Activated T-helper 9 cell treated with anti-CD3 and anti-CD28 coated beads, Interleukin-2, amount 50 U/mL, for 16 hours (primary cell): ENCODE results near the gene TNFSF15.

Experiments used
- DNase-seq: peaks from one replicate; pipeline ENCODE4 v3.0.0-alpha.2; 2020; ENCODE audit warnings: low read depth

The TNFSF15 gene

DNA sequence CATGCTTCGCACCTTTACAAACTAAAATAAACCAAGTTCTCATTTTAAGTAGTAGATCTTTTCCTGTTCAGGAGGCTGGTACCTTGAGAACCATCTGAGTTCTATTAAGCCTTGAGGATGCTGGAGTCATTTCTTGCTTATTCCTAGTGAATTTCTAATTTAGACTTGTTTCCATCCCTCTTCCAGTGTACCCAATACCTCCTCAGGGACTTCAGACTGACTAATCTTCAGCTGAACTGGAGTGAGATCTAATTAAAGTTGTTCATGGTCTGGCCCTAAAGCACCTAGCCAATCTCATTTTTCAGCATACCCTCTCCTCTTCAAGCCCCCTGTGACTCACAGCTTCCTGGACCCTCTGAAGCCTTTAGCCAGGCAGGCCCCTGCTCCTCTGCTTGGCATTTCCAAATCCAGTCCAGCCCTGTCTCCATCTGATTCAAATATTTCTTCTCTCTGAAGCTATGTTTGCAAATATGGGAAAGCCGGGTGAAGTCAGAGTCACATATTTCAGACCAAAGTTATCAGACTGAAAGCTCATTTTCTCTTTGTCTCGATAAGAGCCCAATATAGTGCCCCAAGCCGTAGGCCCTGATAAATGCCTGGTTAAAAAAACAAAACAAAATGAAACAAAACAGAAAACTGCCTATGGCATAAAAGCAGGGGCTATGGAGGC, 19.4 kb upstream of the TNFSF15 start:
- no peak for DNase-seq

- DNase-seq: no peak
Measured at GRCh38 chr9:114824110-114824509, 18.3 kb upstream of the TNFSF15 start.

GRCh38 chr9:114823441-114823840, 17.6 kb upstream of the TNFSF15 start:
- no peak for DNase-seq

- no peak for DNase-seq
Measured at GRCh38 chr9:114822708-114823107, 16.9 kb upstream of the TNFSF15 start.

- no peak for DNase-seq
Measured at GRCh38 chr9:114820776-114821501, 15.1 kb upstream of the TNFSF15 start.

DNA sequence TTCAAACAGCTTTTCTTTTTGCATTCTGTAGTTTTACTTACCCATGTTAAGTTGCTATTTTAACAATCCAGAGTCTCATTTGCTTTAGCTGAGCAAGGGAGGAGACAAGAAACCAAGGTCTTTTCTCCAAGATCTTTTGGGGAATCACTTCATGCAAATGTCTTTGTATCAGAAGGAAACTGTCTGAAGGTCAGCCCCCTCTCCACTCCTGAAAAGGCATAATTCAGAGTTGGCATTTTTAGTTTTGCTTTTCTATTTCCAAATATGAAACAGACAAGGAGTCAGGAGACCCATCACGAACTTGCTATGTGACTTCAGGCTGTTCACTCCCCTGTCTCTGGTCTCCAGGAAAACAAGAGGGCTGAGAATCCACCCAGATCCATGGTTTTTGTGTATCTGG, 12.3 kb upstream of the TNFSF15 start:
- no peak for DNase-seq

GRCh38 chr9:114813717-114814418, 8.0 kb upstream of the TNFSF15 start:
- no peak for DNase-seq

GRCh38 chr9:114811966-114812636, 6.3 kb upstream of the TNFSF15 start:
- no peak for DNase-seq

DNA sequence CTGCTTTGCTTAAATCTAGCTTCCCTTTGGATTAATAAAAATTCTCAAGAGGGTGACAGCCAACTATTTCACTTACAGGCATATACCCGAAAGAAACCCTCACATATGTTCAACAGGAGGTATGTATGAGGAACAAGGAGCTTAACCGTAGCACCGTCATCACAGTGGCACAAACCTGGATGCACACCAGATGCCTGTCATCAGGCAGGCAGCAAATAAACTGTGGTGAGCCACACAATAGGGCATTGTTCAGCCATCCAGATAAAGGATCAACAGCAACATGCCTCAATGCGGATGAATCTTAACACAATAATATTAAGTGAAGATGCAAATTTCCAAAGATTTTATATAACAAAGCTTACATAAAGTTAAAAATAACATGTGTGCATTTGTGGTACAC, 5.5 kb upstream of the TNFSF15 start:
- DNase-seq: no peak

DNA sequence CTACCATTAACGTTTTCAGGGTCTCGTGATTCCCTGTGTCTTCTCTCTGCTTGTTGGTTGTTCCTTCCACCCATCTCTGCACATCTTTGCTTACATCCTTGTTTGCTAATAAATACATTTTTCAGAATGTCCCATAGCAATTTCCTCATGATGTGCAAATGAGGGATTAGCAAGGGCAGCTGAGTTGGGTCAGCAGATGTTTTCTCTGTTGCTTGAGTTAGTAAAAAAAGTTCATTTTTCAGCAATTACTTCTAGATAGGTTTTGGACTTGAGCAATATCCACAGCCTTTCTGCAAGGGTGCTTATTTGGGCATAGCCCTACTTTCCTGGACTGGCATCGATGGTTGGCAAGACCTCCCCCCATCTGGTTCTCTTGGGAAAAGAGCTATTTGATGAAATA, 4.8 kb upstream of the TNFSF15 start:
- no peak for DNase-seq

DNA sequence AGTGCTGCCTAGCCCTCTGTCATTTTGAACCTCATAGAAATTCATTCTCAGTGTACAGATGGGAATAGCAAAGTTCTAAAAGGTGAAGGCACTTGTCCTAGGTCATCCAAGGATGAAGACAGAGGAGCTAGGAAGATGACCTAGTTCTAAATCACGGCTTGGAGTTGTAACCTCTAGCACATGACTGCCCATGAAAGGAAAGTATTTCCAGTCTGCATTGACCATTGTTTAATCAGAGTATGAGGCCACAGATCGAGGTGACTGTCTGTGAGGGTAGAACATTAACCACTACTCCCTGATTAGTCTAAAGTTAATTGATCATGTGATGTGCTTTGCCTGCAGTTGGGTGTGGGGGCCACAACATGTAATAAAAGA, 674 bp upstream of the TNFSF15 start:
- no peak for DNase-seq

GRCh38 chr9:114804505-114804904, 1.3 kb downstream of the TNFSF15 start:
- DNase-seq: no peak

GRCh38 chr9:114803479-114804265, 2.2 kb downstream of the TNFSF15 start:
- no peak for DNase-seq

DNA sequence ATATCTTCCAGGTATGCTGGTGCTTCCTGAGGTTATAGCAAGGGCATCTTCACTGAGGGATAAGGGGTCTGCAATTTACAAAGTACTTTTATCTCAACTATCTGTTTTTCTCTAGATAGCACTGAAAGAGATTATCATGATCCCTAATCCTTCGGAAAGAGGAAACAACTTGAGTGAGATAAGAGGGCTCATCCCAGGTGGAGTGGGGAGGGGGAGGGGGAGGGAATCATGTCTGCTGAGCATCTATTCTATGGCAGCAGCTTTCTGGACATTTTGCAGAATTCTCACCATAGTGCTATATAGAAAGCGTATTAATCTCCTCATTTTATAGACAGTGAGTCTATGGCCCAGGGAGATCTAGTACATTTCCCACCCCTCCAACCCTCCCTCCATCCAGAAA, 5.9 kb downstream of the TNFSF15 start:
- no peak for DNase-seq

DNA sequence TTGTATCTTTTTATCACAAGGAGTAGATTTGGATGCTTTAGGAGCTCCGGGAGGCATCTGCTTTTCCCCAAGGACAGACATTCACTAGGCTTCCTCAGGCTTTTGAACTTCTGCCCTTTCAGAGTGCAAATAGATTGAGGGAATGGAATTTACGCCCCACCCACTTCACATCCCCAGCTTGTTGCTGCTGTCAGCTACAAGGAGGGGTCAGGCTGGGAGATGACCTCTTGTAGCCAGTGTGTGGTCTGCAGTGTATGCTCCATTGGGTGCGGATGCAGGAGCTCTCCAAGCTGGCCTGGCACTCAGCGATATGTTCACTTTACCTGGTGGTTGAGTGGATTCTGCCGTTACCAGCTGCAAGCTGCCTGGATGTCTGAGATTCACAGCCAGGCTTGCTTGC, 6.4 kb downstream of the TNFSF15 start:
- no peak for DNase-seq

DNA sequence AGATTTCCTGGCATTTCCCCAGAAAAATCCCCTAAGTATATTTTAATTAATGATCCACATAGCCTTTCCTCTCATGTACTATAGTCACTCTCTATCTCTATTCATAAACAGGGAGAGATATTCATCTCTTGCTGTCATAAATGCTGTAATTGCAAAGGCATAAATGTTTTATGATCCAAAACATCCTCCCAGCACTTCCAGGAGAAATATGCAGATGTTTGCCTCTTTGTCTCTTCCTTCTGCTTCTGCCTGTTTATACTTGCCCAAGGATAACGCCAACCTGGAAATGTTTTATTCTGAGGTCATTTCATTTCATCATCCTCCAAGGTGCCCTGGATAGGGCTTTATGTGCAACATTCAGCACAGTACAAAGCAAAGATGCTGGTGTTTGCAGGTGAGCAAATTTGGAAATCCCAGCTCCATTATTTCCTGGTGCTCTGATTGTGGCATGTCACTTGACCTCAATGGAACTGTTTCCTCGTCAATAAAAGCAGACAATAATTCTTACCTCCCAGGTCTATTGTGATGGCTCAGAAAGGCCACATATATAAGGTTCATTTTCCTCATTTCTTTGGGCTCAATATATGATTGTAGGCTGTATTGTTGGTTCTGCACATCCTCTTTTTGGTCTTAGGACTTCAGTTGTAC, 6.9 kb downstream of the TNFSF15 start:
- DNase-seq: no peak

DNA sequence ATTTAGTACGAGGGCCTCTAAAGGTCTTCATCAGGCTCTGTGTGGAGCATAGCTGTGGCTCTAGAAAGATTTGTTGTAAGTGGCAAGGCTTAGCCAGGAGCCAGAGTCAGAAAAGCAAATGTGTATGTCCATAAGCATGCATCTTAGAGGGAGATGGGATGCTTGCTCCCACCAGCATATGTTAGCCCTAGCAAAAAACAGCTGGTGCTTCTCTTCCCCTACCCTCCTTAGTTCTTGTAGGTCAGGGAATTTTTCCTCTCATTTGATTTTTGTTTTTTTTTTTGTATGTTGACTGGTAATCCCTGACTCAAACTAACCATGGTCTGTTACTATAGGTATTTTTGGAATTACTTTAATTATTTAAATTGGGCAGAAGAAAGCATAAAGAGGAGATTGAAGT, 7.7 kb downstream of the TNFSF15 start:
- DNase-seq: no peak

- DNase-seq: no peak
Measured at GRCh38 chr9:114792396-114792795, 13.4 kb downstream of the TNFSF15 start.

GRCh38 chr9:114791736-114792135, 14.1 kb downstream of the TNFSF15 start:
- DNase-seq: no peak

GRCh38 chr9:114791312-114791711, 14.5 kb downstream of the TNFSF15 start:
- no peak for DNase-seq

GRCh38 chr9:114790521-114790920, 15.3 kb downstream of the TNFSF15 start:
- no peak for DNase-seq
